GM12891 (cell line): ENCODE data around the gene IRGC.

Experiments
- POLR2A ChIP-seq: IDR thresholded peaks from 2 replicates; pipeline ENCODE4 v1.6.1; 2011; ENCODE audit warnings: low read depth, low read length, control low read depth
- POLR2AphosphoS5 ChIP-seq: IDR thresholded peaks from 2 replicates; pipeline ENCODE4 v1.6.1; 2011; ENCODE audit warnings: low read depth, low read length, control low read depth
- TAF1 ChIP-seq: IDR thresholded peaks from 2 replicates; pipeline ENCODE4 v1.6.1; 2011; ENCODE audit warnings: low read depth, low read length, control low read depth

GRCh38 chr19:43767818-43768217 lies 51.9 kb downstream of the IRGC start:
- TF ChIP-seq POLR2A (no peak), POLR2AphosphoS5 (no peak), TAF1 (no peak)
